Activated T-cell treated with anti-CD3 and anti-CD28 coated beads for 24 hours (primary cell): ENCODE results near the gene RADIL.

ENCODE experiments used
- DNase-seq: peaks from one replicate; pipeline ENCODE4 v3.0.0-alpha.2; 2020; ENCODE audit warnings: low read depth

The RADIL gene

GRCh38 chr7:4775250-4775847 lies 108.2 kb downstream of the RADIL start, which contains the start of gene AP5Z1:
Gene AP5Z1 (plus strand): TSS chr7:4775623. CDS start chr7:4775716, 93 bp downstream.
- DNase-seq: peak; percentile 92

- DNase-seq: no peak
Observed at GRCh38 chr7:4774658-4775249, 108.8 kb downstream of the RADIL start.

- DNase-seq: no peak
Observed at GRCh38 chr7:4774007-4774406, 109.5 kb downstream of the RADIL start.

- DNase-seq: no peak
Observed at GRCh38 chr7:4772306-4772705, 111.2 kb downstream of the RADIL start.

DNA sequence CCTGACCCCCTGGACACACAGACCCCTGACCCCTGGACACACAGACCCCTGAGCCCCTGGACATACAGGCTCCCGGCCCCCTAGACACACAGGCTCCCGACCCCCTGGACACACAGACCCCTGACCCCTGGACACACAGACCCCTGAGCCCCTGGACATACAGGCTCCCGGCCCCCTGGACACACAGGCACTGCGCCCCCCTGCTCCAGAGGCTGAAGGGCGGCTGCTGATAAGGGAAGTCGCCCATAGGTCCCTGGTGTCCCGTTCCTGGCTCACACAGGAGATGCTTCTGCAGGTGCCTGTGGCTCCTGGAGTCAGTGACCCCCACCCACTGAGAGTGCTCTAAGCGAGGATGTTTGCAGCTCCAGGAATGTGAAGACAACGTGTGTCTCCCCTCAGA lies 111.8 kb downstream of the RADIL start:
- DNase-seq: no peak

DNA sequence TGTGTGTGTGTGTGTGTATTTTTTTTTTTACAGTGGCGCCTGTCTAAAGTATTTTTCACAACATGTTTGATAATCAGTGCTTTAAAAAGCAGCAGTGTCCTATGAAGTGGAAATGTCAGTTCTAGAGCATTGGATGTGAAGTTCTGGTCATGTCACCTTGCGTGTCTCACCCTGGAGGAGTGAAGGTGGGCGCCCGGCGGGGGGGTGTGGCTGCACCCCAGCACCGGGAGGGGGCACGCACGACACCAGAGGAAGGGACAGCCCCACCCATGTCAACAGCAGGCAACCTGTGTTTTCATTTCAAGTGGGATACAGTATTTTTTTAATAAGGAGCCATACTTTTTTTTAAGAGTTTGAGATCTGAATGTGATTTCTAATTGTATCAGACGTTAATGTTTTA lies 112.6 kb downstream of the RADIL start:
- DNase-seq: no peak

- DNase-seq: no peak
Observed at GRCh38 chr7:4769761-4770160, 113.8 kb downstream of the RADIL start.

GRCh38 chr7:4768597-4769569 lies 114.6 kb downstream of the RADIL start:
- DNase-seq: no peak

DNA sequence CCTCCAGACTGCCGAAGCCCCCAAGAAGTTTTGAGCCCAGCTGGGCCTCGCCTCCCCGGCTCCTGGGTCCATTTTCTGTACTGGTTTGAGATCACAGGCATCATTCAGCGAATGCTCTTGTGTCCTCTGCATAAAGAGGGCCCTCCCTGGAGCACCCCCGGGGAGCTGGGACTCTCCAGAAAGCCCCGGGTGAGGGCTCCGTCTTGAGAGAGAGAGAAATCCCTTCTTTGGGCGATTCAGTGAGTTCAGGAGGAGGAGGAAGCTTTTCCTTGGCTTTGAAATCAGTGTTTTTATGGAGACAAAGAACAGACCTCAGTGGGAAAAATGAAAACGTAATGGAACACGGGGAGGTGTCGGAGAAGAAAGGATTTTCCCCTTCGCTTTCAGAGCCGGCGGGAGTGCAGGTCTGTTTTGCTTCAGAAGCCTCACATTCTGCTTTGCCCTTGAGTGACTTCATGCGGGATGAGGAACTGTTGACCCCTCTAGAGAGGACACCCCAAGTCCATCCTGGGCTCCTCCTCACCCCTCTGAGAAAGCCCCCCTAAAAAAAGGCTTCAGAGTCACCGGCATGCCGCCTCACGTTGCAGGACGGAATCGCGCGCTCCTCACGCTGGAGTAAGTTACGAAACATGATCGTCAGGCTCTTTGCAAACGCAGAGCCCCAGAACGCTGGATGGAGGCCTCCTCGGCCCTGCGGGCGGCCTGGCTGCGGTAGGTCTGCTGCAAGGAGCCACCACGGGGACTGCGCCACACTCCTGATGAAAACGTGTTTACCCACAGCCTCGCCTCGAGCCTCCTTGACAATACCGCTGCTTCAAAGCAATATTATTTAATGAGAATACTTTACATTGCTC lies 116.6 kb downstream of the RADIL start:
- no peak for DNase-seq

DNA sequence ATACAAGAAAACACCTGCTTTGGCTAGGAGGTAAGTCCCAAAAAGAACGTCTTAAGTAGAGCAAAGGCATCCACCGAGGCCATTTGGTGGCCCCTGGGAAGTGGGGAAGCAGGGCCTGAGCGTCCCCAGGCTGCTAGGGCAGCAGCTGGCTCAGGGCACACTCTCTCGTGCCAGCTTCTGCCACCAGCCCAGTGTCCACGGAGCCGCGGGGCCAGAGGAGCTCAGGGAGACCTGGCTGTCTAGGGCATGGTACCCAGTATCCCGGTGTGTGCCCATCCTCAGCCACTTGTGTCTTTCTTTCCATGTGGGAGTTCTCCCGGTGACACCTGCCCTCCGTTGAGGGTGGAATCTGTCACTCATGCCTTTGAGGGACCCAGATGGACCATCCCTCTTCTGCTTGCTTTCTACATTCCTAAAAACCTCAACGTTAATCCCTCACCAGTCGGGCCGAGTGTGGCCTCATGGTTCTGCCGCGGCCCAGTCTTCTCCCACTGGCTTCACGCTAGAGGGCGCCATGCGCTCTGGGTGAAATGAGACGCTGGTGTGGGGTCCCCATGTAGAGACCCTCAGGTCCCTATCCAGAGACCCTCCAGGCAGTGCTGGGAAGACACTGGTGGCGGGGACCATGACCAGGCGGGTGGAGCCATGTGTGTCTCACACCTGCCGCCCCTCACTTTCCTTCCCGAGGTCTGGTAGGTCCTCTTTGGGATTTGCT lies 117.6 kb downstream of the RADIL start:
- DNase-seq: no peak

GRCh38 chr7:4764402-4765007 lies 119.0 kb downstream of the RADIL start:
- no peak for DNase-seq

DNA sequence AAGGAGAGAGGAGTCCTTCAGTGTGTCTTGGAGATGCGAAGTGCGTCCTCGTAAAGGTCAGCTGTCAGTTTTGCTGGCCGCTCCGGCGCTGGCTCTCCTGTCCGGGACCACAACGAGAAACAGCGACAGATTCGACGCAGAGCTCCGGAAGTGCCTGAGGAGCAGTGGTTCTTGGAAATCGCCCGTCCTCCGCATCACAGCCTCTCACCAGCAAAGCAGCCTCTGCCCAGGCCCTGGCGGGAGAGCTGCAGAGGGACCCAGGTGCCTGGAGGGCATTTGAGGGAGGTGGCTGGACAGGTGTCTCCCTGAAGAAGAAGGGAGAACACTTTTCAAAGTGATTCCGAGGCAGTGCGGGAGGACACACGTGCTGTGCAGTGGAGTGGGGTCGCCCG lies 119.7 kb downstream of the RADIL start:
- DNase-seq: no peak

DNA sequence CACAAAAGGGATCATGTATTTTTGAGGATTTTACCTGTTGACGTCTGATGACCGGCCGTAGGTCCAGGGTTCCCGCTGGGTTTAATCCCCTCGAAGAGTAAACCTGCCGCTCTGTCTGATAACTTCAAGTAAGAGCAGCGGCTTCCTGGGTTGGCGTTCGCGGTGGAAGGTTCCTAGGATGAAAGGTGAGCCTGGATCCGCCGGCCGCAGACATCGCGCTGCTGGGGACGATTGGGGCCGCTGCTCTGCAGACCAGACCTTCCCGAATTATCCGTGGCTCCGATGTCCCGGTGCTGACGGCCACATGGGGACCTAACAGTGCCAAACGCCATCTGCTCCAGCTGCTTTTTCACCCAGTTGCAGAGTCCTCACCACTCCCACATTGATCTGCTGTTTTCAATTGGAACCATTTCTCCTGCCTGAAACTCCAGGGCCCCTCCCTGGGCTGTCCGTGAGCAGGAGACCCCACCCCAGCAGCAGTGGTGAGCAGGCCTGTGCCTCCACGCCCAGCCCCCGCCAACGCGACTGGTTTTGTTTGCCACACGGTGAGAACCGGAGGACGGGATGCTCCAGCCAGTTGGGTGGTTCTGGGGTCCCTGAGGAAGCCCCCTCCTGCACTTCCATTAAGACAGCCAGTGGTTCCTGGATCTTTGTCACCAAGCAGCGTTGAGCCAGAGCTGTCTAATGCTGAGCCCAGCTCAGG lies 120.3 kb downstream of the RADIL start:
- DNase-seq: no peak

- DNase-seq: no peak
Observed at GRCh38 chr7:4762121-4763055, 121.1 kb downstream of the RADIL start.

GRCh38 chr7:4760952-4761351 lies 122.6 kb downstream of the RADIL start:
- no peak for DNase-seq

DNA sequence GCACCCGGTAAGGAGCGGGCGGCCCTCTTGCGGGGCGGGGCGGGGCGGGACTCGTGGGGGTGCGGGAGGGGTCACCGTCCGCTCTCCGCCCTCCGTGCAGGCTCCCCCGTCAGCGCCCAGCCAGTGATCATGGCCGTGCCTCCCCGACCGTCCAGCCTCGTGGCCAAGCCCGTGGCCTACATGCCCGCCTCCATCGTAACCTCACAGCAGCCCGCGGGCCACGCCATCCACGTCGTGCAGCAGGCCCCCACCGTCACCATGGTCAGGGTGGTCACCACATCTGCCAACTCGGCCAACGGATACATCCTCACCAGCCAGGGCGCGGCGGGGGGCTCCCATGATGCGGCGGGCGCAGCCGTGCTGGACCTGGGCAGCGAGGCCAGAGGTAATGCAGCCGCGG lies 124.3 kb downstream of the RADIL start:
- no peak for DNase-seq

- DNase-seq: no peak
Observed at GRCh38 chr7:4758791-4759190, 124.7 kb downstream of the RADIL start.

DNA sequence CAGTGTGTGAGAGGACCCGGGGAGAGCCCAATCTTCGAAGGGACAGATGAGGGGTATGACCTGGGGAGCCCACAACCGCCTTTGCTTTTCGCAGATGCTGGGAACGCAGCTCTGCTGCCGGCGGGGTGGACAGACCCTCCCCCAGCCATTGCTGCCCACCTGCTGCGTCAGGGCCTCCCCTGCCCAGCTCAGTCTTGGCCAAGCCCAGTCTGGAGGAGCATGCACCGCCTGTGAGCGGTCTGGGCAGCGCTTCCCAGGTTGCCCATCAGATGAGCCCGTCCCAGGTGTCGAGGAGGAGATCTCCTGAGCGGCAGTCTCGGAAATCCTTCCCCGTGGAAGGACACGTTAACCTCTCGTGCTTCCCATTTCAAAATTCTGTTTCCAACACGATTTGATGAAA lies 125.4 kb downstream of the RADIL start:
- no peak for DNase-seq

GRCh38 chr7:4755045-4755444 lies 128.5 kb downstream of the RADIL start:
- no peak for DNase-seq
